Measurements from ENCODE around the gene LRRC7.

GRCh38 chr1:70150444-70150843, 582.7 kb downstream of the LRRC7 start:
- TF ChIP-seq CTCF (IDR thresholded peaks at IDR 0.05) (no peak), POLR2A (IDR thresholded peaks at IDR 0.05) (no peak)
